Measurements from ENCODE around the gene ANKRD50.

ANKRD50 gene, protein sequence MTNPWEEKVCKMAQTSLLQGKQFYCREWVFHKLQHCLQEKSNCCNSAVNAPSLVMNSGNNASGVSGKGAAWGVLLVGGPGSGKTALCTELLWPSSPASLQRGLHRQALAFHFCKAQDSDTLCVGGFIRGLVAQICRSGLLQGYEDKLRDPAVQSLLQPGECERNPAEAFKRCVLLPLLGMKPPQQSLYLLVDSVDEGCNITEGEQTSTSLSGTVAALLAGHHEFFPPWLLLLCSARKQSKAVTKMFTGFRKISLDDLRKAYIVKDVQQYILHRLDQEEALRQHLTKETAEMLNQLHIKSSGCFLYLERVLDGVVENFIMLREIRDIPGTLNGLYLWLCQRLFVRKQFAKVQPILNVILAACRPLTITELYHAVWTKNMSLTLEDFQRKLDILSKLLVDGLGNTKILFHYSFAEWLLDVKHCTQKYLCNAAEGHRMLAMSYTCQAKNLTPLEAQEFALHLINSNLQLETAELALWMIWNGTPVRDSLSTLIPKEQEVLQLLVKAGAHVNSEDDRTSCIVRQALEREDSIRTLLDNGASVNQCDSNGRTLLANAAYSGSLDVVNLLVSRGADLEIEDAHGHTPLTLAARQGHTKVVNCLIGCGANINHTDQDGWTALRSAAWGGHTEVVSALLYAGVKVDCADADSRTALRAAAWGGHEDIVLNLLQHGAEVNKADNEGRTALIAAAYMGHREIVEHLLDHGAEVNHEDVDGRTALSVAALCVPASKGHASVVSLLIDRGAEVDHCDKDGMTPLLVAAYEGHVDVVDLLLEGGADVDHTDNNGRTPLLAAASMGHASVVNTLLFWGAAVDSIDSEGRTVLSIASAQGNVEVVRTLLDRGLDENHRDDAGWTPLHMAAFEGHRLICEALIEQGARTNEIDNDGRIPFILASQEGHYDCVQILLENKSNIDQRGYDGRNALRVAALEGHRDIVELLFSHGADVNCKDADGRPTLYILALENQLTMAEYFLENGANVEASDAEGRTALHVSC (N-terminal part only)

DNA sequence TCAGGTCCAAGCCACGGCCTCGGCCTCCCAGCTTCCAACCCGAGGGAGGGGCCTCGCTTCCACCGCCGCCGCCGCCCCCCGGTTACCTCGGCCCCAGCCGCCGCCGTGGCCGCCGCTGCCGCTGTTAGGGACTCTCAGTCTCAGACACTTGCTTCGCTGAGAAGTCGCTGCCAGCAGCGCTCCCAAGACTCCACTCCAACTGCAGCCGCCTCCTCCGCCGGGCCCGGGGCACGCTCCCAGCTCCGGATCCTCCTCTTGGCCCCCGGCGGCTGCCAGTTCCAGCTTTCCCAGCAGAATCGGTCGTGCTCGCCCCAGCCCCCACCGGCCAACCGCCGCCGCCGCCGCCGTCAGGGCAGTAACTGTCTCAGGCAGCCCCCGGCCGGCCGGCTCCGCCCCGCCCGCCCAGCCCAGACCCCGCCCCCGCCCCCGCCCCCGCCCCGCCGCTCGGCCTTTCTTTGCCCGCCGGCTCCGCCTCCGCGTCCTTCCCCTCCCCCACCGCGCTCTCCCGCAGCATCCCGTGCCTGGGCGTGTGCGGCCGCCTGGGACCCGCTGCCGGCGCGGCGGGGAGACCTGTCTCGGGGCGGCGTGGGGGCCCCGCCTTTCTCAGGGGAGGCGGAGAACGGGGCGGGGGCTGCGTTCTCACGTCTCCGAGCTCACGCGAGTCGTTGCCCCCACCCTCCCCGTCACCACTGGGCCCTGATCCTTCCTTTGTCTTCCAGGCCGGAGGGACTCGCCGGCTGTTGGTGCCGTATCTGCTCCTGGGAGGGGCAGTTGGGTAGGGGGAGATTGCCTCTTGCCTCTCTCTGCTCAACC, at the start of gene ANKRD50:
Gene ANKRD50 (minus strand): TSS at position 361 of the 813 bp plus-strand sequence. CDS start 2,221 bp downstream, outside the sequence.
- peak; percentile 32 for DNase-seq

DNA sequence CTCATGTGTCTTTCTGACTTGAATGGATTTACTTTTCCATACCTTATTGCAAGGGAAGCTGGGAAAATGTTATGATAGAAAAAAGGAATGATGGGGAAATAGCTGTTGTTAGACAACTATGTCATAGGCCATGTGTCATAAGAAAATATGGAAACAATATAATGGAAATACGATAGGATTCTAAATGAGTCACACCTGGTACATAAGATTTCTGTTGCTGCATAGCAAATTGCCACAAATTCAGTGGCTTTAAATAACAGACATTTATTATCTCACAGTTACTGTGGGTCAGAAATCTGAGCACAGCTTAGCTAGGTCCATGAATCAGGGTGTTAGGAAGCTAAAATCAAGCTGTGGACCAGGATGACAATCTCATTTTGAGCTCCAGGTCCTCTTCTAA, 44.6 kb upstream of the ANKRD50 start:
- no peak for DNase-seq

DNA sequence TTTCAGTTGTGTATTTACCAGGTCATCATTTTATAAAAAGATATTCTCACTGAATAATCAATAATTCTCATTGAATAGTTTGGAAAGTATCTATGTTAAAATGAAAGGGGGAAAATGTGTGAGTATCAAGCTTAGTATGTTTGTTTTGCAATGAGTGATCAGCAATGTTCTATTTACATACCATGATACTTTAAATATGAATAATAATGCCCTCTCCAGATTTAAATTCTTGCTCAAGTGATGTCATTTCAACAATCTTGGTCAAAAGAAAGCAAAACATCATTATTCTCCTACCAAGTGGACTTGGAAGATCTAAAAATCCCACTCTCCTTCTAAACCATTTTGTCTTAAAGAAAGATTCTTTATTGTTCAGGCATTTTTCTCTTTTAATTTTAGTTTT, 42.1 kb upstream of the ANKRD50 start:
- no peak for DNase-seq

DNA sequence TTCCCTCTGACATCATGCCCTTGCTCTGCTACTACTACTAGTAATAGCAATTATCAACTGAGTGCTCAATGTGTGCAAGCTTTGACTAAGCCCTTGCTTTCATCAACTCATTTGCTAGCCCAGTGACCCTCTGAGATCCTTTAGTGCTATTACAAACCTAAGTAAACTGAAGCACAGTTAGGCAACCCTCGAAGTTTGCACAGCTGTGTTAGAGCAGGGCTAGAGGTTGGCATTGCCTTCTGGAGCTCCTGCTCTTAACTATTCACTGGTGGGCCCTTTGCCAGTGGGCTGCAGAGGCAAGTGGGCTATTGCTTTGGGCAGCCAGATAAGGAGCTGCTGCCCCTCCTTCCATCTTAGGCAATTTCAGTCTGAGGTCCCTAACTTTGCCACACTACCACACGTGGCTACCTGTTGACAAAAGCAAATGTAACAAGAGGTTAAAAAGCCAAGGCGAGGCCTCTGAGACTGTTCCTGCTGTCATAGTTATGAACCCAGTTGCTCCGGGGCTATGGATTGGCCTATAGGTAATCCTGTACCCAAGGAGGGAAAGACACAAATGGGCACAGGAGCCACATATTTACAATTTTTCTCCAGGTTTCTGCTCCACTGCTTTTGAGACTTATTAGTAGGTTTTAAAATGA, 41.5 kb upstream of the ANKRD50 start:
- DNase-seq = no peak

DNA sequence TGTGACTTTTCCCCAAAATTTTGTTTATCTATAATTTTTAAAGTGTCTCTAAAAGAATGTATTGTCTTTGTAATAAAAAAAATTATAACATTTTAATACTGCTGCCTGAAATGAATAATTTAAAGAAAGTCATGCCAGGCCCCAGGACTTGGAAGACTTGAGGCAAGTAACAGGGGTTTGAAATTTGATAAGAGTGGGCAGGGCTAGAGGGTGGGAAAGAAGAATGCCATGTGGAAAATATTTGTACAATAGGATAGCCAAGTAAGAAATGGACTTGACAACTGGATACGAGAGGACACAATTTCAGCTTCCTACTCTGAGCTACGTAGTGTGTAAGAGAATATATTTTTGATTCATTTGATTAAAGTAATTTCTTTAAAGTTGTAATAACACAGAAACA, 36.9 kb upstream of the ANKRD50 start:
- no peak for DNase-seq

DNA sequence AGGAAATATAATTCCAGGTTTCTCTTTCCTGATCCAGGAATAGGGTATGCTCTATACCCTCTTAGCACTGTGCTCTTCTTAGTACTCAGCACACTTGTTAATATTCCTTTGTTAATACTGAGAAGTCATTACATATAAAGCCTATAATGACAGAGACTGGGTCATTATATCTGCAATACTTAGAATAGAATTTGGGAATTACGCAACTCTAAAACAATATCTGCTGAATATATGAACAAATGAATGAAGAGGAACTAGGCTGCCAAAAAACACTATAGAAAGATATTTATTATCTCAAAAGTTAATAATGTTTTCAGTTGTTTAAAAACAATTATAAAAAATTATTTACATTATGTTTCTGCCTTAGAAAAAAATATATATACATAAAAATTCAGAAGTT, 36.4 kb upstream of the ANKRD50 start:
- no peak for DNase-seq

DNA sequence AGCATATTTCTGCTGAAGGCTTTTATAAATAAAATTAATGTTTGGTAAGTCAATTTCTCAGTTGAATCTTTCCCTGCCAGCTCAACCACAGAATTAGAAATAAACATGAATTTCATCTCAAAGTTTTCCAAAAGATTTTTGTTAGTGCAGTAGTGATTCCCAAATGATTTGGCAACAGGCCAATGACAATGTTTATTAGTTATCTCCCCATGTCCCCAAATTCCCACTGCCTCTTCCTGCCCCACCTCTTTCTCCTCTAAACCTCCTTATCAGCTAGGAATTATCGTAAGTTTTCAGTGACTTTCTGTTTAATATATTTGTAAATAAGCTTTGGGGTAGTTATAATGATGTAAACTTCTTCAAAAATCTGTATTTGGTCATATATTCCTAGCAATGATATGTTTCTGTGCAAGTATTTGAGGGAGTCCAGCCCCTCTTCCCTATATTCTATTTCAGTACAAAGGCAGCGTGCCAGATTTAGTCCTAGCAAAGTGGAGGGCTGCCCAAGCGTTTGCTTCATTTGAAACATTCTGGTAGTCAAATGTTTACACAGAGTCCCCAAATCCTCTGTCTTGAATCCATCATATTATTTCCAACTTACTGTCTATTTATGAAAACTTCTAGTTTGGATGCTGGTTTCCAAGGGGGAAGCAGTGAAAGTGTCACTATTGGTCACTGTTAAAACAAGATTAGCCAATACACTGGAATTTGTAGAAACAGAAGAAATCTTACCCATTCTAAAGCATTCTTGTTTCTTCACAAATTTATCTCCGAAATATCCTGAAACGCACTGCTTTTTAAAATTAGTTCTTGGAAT, 33.7 kb upstream of the ANKRD50 start:
- no peak for DNase-seq

DNA sequence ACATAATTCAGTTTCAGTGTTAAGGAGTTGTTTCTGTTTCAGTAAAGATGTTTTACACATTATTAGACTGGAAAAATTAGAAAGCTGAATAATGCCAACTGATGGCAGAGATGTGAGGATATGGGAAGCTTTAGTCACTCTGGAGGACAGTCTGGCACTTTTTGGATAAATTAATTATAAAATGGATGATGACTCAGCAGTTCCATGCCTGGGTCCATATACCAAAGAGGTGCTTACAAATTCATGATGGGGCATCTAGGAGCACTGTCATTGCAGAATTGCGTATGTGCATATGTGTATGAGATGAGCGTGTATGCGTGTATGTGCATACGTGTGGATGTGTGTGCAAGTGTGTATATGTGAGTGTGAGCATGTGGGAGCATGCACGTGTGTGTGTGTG, 31.2 kb upstream of the ANKRD50 start:
- no peak for DNase-seq

DNA sequence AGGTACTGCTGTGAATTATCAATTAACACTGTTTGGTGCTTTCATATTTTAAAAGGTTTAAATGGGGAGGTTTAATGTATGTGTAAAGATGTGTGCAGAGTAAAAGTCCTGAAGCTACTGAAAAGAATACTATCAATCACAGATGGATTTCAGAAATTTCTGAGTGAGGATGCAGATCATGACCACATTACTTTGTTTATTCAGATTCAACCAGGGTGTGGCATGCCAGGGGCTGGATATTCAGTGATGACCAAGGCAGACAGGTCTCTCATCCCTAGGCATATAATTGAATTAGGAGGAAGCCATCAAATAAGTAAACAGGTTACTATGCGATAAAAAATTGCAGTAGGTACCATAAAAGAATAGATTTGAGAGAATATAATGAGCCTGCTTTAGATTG, 28.0 kb upstream of the ANKRD50 start:
- DNase-seq = no peak

DNA sequence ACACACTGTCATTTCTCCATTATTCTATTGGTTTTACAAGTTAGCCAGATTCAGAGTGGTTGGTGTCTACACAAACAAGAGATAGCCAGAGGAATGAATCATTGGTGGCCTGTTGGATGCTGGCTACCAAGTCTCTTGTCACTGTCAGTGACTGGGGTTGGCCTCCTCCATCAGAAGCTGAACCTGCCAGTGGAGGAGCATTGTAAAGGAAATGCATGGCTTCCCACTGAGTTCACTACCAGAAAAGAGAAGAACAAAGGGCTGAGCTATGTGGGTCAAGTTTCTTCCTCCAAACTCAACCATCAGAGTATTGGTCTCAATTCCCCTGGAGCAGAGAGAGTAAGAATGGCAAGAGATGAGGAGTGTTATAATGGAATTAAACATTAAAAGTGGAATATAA, 26.5 kb upstream of the ANKRD50 start:
- DNase-seq = no peak

DNA sequence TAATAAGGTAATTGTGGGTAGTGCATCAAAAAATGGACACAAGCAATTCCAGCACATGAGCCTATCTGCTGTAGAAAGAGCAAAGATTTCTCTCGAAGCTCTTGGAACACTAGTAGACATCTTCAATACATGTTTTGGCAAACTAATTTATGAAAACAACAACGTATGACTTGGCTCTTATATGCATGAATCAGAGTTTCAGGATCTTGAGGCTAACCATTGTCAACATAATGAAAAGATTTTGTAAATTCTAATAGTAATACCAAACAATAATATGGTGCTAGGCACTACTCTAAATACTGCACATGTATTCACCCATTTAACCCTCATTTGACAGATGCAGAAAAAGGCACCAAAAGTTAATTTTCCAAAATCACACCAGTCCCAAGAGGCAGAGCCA, 25.1 kb upstream of the ANKRD50 start:
- DNase-seq = no peak

DNA sequence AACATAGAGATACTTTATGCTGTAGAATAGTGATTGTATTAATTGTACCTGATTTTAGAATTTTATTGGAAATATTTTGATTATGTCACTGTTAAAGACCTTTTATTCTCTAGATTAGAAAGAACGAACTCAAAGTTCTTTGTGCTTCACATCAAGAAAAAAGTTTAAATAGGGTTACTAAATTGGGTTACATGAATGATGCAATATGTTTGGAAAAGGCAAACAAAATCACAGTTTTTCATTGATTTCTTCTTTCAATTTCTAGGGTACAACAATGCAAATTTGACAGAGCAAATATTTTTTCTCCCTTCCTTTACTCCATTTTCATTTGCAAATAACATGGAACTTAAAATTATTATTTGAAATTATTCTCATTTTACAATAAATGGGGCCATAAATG, 24.0 kb upstream of the ANKRD50 start:
- DNase-seq = no peak

DNA sequence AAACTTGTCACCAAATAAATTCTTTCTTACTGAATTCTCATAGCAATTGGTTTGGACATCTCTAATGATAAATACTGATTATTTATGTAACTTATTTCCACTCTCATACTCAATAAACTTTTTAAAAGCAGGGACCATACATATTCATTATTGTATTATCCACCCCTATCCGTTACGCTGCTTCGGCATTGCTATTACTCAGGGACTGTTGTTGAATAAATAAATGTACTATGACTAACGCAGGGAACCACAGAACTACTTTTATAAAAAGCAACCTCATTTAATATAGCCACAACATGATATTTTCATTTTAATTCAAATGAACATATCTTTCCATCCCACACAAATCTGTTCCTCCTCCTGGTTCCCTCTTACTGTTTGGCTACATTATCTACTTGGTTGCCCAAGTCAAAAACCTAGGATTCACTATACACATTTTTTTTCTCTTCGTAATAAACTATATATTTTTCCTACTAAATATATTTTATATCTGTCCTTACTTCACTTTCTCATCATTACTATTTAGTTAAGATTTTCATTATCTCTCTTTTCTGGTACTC, 14.9 kb upstream of the ANKRD50 start:
- DNase-seq = no peak

DNA sequence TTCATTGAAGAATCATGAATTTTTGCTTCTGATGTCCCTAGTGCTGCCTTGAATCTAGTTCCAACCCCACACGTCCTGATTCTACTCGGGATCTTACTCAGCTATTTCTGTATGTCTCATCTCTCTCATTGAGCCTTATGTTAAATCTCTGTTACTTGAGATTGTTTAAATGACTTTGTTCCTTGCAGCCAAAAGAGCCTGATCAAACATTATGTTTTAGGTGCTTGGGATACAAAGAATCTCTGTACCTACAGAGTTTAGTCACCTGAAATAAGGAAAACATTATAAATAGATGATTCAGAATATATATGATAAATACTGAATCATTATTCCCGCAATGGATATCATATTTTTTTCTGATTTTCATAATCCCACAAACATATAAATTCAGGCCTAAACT, 13.7 kb upstream of the ANKRD50 start:
- no peak for DNase-seq

DNA sequence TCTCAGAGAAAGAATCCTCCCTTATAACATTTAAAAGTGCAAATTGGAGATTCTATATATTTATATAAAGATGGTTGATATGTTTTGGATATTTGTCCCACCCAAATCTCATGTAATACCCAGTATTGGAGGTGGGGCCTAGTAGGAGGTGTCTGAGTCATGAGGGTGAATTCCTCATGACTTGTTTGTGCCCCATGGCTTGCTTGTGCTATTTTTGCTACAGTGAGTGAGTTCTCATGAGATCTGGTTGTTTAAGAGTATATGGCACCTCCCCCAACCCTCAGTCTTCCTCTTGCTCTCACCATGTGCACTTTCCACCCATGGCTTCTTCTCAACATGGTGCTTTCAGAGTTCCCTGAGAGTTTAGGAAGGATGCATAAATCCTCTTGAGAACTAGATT, 9.5 kb upstream of the ANKRD50 start:
- no peak for DNase-seq

DNA sequence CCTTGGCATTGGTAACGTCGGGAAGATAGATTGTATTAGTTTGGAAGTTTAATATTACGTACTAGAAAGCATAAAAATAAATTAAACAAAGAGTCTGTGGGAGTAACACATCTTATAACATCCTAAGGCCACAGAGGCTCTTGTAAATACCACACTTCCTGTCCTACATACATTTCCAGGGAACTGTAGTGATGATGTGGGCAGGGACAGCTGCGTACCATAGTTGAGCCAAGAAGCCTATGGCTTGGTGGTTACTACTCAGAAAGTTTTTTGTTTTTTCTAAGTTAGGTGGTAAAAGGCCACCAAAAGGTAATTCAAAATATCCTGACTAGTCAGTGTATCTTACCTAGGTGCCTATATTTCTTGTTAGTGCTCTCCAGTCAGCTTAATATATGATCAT, 4.6 kb upstream of the ANKRD50 start:
- no peak for DNase-seq

DNA sequence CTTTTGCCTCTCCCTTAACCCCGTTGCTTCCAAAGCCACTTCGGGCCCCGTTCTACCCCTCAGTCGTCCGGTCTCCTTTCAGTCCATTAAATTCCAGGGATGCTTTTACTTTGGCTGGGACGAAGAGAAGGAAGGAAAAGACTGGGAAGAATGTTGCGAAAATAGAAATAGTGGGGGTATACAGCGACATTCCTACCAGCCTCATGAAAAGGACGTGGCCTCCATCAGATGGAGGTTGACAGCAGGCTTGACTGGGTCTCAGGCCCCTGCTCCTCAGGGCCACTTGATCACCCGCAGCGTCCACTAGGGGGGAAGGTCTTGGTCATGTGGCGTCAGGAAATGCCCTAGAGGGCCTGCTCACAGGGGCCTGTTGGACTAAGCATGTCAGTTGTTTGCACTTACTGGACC, 657 bp upstream of the ANKRD50 start:
- no peak for DNase-seq

DNA sequence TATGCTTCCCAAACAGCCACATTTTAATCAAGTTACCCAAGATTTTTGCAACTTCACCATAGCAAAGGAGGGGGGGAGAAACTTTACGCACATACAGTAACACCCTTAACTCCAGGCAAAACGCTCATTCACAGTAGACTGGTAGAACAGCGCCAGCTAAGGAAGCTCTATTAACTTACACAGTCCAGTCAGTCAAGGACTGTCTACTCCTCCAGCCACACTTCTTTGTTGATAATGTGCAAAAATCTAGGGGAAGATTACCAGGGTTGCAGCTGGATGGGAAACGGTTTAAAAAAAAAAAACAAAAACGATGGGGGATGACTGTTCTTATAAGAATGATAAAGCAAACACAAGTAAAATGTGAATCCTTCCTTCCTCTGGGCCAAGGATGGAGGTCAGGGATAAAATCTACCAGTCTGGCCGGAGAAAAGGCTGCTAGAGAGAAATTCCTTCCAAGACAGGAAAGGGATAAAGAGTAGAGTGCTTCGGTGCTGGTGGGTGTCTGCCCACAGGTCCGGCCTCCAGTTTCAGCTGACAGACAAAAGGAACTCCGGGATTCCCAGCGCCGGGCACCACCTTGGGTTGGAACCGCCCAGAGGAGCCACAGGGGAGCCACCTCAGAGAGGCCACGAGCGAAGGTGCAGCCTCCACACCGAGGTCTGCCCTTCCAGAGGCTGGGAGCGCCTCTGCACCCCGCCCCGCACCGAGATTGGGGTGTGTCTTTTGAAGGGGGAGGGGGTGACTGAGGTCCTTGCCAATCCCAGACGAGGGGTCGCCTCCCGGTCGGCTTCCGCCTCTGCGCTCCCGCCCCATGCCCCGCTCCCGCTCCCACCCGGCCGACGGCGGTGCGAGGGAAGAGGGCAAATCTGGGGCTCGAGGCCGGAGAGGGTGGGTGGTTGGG, 811 bp downstream of the ANKRD50 start:
- no peak for DNase-seq

DNA sequence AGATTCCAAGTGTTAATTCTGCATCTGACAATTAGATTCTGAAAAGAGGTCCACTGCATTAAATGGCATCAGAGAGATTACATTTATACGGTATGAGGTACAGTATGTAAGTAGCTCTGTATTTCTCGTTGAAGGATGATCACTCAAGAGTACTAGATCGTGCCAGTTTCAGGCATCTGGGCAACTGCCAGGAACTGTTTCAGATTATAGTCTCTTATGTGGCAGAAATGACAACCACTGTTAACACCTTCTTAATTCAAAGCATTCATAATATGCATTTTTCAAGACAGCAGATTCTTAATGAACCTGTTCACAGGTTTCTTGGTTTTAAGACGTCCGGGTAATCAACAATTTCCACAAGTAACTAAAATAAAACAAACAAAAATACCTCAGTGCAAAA, 1.6 kb downstream of the ANKRD50 start:
- no peak for DNase-seq

Data from activated effector memory CD4-positive, alpha-beta T cell treated with Interleukin-2 at 50 U/mL for 16 hours (primary cell).